Suprapubic skin (tissue), 3 donors: ENCODE data around the gene CAPN5.

Source experiments
- EP300 ChIP-seq: sonication (generic); formaldehyde crosslinking; IDR thresholded peaks from one replicate; pipeline ENCODE4 v1.6.1; 2017; ENCODE audit warnings: antibody characterized with exemption
- POLR2A ChIP-seq, 2 donors: fragments of 450-650 bp; IDR thresholded peaks; one replicate each; pipeline ENCODE4 v1.6.1; 2017; ENCODE audit warnings: antibody characterized with exemption in 2 of 2, mild to moderate bottlenecking in 2 of 2, moderate library complexity in 2 of 2
- TF ChIP-seq, protein P1 (sequence below), 2 donors: fragments of 200-600 bp in 1 of 2; fragments of 450-650 bp in 1 of 2; sonication (generic) in 1 of 2; IDR thresholded peaks; one replicate each; pipeline ENCODE4 v1.5.1; 2016 to 2019; ENCODE audit warnings: antibody characterized with exemption in 2 of 2, mild to moderate bottlenecking in 1 of 2, moderate library complexity in 1 of 2

DNA sequence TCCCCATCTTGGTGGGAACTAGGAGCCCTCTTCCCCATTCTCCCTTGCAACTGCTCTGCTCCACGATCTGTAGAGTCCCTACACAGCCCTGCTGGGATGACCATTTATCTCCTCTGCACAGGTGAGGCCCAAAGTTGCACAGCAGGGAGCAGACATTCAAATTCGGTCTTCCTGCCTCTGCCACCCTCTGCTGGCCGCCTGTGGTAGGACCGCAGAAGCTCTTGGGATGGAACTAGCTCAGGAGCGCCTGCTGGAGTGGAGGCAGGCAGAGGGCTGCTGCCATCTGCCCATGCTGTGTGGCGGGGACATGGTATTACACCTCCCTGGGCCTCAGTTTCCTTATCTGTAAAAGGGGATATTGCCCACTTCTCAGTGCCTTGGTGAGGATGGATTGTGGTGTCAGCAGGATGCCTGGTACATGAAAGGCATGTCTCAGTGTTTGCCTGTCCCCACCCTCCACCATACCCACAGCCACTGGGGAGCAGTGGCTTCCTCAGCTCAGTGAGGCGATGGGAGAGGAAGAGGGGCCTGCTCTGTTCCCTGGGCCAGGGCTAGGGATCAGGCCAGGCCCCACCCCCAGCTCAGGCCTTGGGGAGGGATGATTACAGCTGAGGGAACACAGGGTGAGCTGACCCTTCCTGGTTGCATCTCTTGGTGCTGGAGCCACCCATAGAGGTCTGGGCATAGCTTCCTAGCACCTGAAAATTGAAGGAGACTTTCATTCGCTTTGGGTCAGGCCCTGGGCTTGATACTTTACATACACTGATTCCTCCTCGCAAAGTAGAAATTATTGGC lies 24.6 kb downstream of the CAPN5 start:
- TF ChIP-seq, protein P1, sequence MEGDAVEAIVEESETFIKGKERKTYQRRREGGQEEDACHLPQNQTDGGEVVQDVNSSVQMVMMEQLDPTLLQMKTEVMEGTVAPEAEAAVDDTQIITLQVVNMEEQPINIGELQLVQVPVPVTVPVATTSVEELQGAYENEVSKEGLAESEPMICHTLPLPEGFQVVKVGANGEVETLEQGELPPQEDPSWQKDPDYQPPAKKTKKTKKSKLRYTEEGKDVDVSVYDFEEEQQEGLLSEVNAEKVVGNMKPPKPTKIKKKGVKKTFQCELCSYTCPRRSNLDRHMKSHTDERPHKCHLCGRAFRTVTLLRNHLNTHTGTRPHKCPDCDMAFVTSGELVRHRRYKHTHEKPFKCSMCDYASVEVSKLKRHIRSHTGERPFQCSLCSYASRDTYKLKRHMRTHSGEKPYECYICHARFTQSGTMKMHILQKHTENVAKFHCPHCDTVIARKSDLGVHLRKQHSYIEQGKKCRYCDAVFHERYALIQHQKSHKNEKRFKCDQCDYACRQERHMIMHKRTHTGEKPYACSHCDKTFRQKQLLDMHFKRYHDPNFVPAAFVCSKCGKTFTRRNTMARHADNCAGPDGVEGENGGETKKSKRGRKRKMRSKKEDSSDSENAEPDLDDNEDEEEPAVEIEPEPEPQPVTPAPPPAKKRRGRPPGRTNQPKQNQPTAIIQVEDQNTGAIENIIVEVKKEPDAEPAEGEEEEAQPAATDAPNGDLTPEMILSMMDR (IDR thresholded peaks at IDR 0.05) = peak; percentile 88 to 89
- TF ChIP-seq EP300 (no peak), POLR2A (IDR thresholded peaks at IDR 0.05) (no peak)
